Measurements from ENCODE around the gene SRMS.

The SRMS gene

DNA sequence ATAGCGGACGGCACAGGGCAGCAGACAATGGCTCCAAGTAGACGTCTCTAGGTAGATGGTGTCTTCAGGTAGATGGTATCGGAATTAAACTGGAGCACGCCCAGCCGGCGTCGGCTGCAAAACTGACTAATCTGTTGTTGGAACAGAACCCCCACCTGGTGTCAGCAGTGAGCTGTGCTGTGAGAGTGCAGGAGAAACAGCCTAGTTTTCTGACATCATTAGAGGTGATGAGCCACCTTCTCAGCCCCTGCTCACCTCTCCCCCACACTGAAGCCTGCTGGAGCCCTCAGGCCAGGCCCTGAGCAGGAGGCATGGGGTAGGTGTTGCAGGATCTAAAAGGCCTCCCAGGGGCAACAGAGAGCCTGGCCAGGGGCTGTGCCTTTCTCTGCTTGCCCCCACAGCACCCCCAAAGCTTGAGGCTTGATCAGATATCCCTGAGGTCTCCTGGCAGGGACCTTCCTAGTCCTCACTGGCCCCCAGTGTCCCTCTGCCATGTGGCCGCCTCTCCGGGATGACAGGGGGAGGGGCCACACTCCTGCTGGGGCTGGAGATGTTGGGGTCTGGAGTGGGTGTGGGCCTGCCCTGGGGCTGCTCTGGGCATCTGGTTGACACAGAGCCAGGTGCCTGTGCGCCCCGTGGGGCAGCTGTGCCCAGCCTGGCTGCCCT, 33.4 kb upstream of the SRMS start:
- TF ChIP-seq, protein P1, sequence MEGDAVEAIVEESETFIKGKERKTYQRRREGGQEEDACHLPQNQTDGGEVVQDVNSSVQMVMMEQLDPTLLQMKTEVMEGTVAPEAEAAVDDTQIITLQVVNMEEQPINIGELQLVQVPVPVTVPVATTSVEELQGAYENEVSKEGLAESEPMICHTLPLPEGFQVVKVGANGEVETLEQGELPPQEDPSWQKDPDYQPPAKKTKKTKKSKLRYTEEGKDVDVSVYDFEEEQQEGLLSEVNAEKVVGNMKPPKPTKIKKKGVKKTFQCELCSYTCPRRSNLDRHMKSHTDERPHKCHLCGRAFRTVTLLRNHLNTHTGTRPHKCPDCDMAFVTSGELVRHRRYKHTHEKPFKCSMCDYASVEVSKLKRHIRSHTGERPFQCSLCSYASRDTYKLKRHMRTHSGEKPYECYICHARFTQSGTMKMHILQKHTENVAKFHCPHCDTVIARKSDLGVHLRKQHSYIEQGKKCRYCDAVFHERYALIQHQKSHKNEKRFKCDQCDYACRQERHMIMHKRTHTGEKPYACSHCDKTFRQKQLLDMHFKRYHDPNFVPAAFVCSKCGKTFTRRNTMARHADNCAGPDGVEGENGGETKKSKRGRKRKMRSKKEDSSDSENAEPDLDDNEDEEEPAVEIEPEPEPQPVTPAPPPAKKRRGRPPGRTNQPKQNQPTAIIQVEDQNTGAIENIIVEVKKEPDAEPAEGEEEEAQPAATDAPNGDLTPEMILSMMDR (IDR thresholded peaks at IDR 0.05; ENCODE audit: borderline replicate concordance, control extremely low read depth, extremely low read depth, insufficient read depth, missing control alignments) = peak; percentile 57
- in situ Hi-C loops (cut with MboI; ENCODE audit: low sequenced_read_pairs, unreplicated experiment) = no loop called here
- DNase-seq (ENCODE audit: low spot score) = peak; percentile 85

DNA sequence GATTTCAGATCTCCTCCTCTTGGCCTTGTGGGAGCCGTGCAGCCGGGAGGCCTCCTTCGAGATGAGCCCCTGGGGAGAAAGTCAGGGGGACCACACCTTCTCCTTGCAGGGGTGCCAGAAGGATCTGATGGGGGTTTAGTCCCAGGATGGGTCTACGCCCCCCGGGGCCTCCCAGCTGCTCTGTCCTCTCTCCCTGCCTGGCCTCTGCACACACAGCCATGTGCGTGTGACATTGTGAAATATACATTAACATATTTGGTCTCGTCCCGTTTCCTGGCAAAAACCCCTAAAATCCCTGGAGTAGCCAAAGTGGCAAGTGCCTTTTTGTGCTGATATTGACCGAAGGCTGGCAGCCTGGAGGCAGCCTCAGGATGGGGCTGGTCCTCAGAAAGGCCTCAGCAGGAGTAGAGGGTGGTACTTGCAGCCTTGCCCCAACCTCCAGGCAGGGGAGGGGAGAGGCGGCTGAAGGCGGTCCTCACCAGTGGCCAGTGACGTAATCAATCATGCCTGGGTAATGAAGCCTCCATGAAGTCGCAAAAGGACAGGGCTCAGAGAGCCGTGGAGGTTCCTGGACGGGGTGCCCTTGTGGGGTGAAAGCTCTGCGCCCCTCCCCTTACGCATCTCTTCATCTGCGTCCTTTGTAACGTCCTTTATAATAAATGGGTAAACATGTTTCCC, 31.6 kb upstream of the SRMS start:
- in situ Hi-C loops (cut with MboI; ENCODE audit: low sequenced_read_pairs, unreplicated experiment) = no loop called here
- DNase-seq (ENCODE audit: low spot score) = no peak
- TF ChIP-seq, protein P1 (IDR thresholded peaks at IDR 0.05; ENCODE audit: borderline replicate concordance, control extremely low read depth, extremely low read depth, insufficient read depth, missing control alignments) = no peak

DNA sequence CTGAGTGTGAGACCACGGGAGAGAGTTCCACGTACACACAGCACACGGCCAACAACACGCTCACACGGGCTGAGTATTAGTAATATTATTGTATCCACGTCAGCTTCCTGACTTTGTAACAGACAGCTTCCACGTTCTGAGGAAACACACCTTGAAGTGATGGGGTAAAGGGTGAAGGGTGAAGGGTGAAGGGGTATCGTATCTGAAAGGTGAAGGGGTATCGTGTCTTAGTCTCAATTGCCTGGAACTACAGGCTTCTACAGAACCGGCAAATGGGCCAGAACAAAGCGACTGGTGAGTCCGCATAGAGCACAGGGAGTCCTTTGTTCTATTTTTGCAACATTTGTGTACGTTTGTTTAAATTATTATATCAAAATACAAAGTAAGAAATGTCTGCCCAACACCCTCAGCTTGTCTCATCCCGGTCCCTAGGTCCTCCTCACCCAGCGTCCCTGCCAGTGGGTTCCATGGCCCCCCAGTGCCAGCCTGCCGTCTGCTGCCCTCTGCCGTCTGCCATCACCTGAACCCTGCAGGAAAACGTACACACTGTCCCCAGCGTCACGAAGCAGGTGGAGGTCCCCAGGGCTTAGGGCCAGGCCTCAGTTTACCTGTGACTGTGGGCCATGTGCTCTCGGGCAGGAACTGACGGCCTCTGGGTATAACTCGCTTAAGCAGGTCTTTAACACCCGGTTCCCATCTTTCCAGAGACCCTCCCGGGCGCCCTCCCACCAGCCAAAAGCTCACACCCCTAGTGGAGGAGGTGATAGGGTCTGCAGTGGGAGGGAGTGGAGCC, 30.9 kb upstream of the SRMS start:
- no peak for DNase-seq (ENCODE audit: low spot score)
- in situ Hi-C loops (cut with MboI; ENCODE audit: low sequenced_read_pairs, unreplicated experiment) = no loop called here
- TF ChIP-seq, protein P1 (IDR thresholded peaks at IDR 0.05; ENCODE audit: borderline replicate concordance, control extremely low read depth, extremely low read depth, insufficient read depth, missing control alignments) = no peak

DNA sequence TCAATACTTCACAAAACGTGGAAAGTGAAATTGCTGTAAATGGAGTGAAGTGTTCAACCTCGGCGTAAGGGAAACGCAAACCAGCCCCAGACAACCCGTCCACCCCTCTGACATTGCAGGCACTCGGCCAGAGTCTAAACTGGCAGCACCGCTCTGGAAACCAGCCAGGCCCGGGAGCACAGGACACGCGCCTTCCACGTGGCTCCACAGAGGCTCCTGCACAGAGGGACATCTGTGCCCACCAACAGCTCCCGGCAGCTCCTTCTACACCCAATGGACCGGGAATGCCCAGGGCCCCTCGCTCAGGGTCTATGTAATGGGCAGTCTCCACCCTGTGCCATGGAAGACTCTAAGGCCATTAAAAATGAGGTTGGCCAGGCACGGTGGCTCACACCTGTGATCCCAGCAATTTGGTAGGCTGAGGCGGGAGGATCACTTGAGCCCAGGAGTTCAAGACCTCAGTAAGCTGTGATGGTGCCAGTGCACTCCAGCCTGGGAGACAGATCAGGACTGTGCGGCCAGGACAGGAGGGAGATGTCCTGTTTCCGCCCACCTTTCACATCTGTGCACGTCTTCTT, 29.9 kb upstream of the SRMS start:
- TF ChIP-seq, protein P1 (IDR thresholded peaks at IDR 0.05; ENCODE audit: borderline replicate concordance, control extremely low read depth, extremely low read depth, insufficient read depth, missing control alignments) = no peak
- DNase-seq (ENCODE audit: low spot score) = no peak
- in situ Hi-C loops (cut with MboI; ENCODE audit: low sequenced_read_pairs, unreplicated experiment) = no loop called here

DNA sequence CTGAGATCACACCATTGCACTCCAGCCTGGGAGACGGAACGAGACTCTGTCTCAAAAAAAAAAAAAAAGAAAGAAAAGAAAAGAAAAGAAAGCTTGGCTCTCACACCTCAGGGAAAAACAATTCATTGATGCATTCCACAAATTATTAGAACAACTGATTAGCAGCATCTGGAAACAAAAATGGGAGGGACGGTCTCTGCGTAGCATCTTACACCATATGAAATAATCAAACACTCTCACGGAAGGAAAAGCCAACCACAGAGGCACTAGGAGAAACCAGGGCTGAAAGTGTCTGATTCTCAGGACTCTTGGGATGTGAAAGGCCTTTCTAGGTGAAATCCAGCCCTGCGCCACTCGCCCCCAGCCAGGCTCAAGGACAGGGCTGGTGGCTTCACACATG, 28.8 kb upstream of the SRMS start:
- in situ Hi-C loops (cut with MboI; ENCODE audit: low sequenced_read_pairs, unreplicated experiment) = no loop called here
- no peak for DNase-seq (ENCODE audit: low spot score)
- TF ChIP-seq, protein P1 (IDR thresholded peaks at IDR 0.05; ENCODE audit: borderline replicate concordance, control extremely low read depth, extremely low read depth, insufficient read depth, missing control alignments) = no peak
